Fibroblast of lung (primary cell): ENCODE data around the gene CA9.
"Not testable (repeated sequence)": the region's sequence is repeated elsewhere in the genome, so short reads cannot be mapped to it uniquely, and the experiment has no call there.

Experiments
- EZH2 ChIP-seq: IDR thresholded peaks from 2 replicates; pipeline ENCODE4 v1.5.1; 2012; ENCODE audit warnings: low read length, control low read depth, mild to moderate bottlenecking; ENCODE audit errors: missing control alignments
- TF ChIP-seq, protein P1 (sequence below), 2 donors: IDR thresholded peaks in 1 of 2; conservative IDR thresholded peaks in 1 of 2; 1 replicate in 1 of 2; 2 replicates in 1 of 2; pipeline ENCODE4 v1.5.1; 2011 to 2012; ENCODE audit warnings: low read length in 2 of 2, control low read depth in 1 of 2, inconsistent platforms in 1 of 2, low read depth in 1 of 2, mild to moderate bottlenecking in 1 of 2

DNA sequence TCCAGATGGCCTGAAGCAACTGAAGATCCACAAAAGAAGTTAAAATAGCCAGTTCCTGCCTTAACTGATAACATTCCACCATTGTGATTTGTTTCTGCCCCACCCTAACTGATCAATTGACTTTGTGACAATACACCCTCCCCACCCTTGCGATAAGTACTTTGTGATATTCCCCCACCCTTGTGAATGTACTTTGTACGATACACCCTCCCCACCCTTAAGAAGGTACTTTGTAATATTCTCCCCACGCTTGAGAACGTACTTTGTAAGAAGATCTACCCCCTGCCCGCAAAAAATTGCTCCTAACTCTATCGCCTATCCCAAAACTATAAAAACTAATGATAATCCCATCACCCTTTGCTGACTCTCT, 36.9 kb upstream of the CA9 start:
- TF ChIP-seq EZH2 = not testable (repeated sequence)
- TF ChIP-seq, protein P1, sequence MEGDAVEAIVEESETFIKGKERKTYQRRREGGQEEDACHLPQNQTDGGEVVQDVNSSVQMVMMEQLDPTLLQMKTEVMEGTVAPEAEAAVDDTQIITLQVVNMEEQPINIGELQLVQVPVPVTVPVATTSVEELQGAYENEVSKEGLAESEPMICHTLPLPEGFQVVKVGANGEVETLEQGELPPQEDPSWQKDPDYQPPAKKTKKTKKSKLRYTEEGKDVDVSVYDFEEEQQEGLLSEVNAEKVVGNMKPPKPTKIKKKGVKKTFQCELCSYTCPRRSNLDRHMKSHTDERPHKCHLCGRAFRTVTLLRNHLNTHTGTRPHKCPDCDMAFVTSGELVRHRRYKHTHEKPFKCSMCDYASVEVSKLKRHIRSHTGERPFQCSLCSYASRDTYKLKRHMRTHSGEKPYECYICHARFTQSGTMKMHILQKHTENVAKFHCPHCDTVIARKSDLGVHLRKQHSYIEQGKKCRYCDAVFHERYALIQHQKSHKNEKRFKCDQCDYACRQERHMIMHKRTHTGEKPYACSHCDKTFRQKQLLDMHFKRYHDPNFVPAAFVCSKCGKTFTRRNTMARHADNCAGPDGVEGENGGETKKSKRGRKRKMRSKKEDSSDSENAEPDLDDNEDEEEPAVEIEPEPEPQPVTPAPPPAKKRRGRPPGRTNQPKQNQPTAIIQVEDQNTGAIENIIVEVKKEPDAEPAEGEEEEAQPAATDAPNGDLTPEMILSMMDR (conservative IDR thresholded peaks at IDR 0.05 in 1 of 2, IDR thresholded peaks at IDR 0.05 in 1 of 2; ENCODE audit: low read depth in 1 of 2, low read length in 2 of 2) = not testable (repeated sequence)
